HEK293 (cell line): ENCODE results near the gene SLC43A3.

Source experiments
- CTCF ChIA-PET: fragments of 350-600 bp; formaldehyde crosslinking; extraction: SDS; loops from one replicate; lab custom pipeline; 2021; ENCODE audit warnings: antibody characterized with exemption; lab: Yijun Ruan, JAX
- POLR2A ChIA-PET: fragments of 300-600 bp; formaldehyde crosslinking; extraction: SDS; loops from one replicate; lab custom pipeline; 2020; ENCODE audit warnings: antibody characterized with exemption, inconsistent platforms; lab: Yijun Ruan, JAX
- H3K27ac ChIP-seq: fragments of 200-500 bp; sonication (Bioruptor generic); 2 replicates; pipeline ENCODE4 v1.5.1; 2014; ENCODE audit warnings: low read depth, low read length, control low read depth, inconsistent platforms; ENCODE audit errors: extremely low read depth
- H3K36me3 ChIP-seq, 2 experiments: fragments of 200-500 bp in 1 of 2; sonication (Bioruptor generic) in 1 of 2; 1 replicate in 1 of 2; 2 replicates in 1 of 2; pipeline ENCODE4 v1.5.1; 2014 to 2017; ENCODE audit warnings: inconsistent platforms in 2 of 2, low read length in 2 of 2; ENCODE audit not compliant: control insufficient read depth in 2 of 2, insufficient read depth in 1 of 2
- H3K4me1 ChIP-seq: fragments of 200-500 bp; sonication (Bioruptor generic); 2 replicates; pipeline ENCODE4 v1.5.1; 2014; ENCODE audit warnings: mild to moderate bottlenecking, low read length, inconsistent platforms; ENCODE audit not compliant: control insufficient read depth, insufficient read depth
- H3K4me3 ChIP-seq: 2 replicates; pipeline ENCODE4 v1.5.1; 2011; ENCODE audit warnings: low read depth, mild to moderate bottlenecking, control low read depth, low read length, moderate library complexity
- H3K9me3 ChIP-seq: fragments of 200-500 bp; sonication (Bioruptor generic); 2 replicates; pipeline ENCODE4 v1.5.1; 2014; ENCODE audit warnings: low read depth, low read length, inconsistent platforms; ENCODE audit not compliant: control insufficient read depth, insufficient read depth
- CTCF ChIP-seq: fragments of 450-650 bp; formaldehyde crosslinking; IDR thresholded peaks from 2 replicates; pipeline ENCODE4 v1.5.1; 2016; ENCODE audit warnings: missing biosample characterization, missing genetic modification characterization
- KLF16 ChIP-seq: fragments of 450-650 bp; formaldehyde crosslinking; IDR thresholded peaks from 2 replicates; pipeline ENCODE4 v1.5.1; 2017; ENCODE audit warnings: missing biosample characterization, missing genetic modification characterization
- KLF17 ChIP-seq: fragments of 450-650 bp; formaldehyde crosslinking; IDR thresholded peaks from 2 replicates; pipeline ENCODE4 v1.5.1; 2016; ENCODE audit warnings: missing biosample characterization, missing genetic modification characterization
- KLF7 ChIP-seq: fragments of 450-650 bp; formaldehyde crosslinking; IDR thresholded peaks from 2 replicates; pipeline ENCODE4 v1.5.1; 2016; ENCODE audit warnings: missing biosample characterization, missing genetic modification characterization, borderline replicate concordance
- KLF8 ChIP-seq: fragments of 450-650 bp; formaldehyde crosslinking; IDR thresholded peaks from 2 replicates; pipeline ENCODE4 v1.5.1; 2016; ENCODE audit warnings: missing biosample characterization, missing genetic modification characterization
- PRDM10 ChIP-seq: fragments of 450-650 bp; formaldehyde crosslinking; IDR thresholded peaks from 2 replicates; pipeline ENCODE4 v1.5.1; 2016; ENCODE audit warnings: missing biosample characterization, missing genetic modification characterization
- SCRT2 ChIP-seq: fragments of 450-650 bp; formaldehyde crosslinking; IDR thresholded peaks from 2 replicates; pipeline ENCODE4 v1.5.1; 2016; ENCODE audit warnings: missing biosample characterization, missing genetic modification characterization
- ZBTB11 ChIP-seq: fragments of 450-650 bp; formaldehyde crosslinking; conservative IDR thresholded peaks from 2 replicates; pipeline ENCODE4 v1.5.1; 2016; ENCODE audit warnings: low read depth, missing biosample characterization, missing genetic modification characterization
- ZBTB17 ChIP-seq: fragments of 450-650 bp; formaldehyde crosslinking; IDR thresholded peaks from 2 replicates; pipeline ENCODE4 v1.5.1; 2016; ENCODE audit warnings: missing biosample characterization, missing genetic modification characterization
- ZBTB8A ChIP-seq: fragments of 450-650 bp; formaldehyde crosslinking; IDR thresholded peaks from 2 replicates; pipeline ENCODE4 v1.5.1; 2016; ENCODE audit warnings: missing biosample characterization, missing genetic modification characterization
- ZNF140 ChIP-seq: fragments of 450-650 bp; formaldehyde crosslinking; IDR thresholded peaks from 2 replicates; pipeline ENCODE4 v1.5.1; 2016; ENCODE audit warnings: missing biosample characterization, missing genetic modification characterization
- ZNF341 ChIP-seq: fragments of 450-650 bp; formaldehyde crosslinking; IDR thresholded peaks from 2 replicates; pipeline ENCODE4; 2016; ENCODE audit warnings: low read depth, missing biosample characterization, missing genetic modification characterization
- ZNF571 ChIP-seq: fragments of 450-650 bp; formaldehyde crosslinking; IDR thresholded peaks from 2 replicates; pipeline ENCODE4 v1.5.0; 2017; ENCODE audit warnings: missing biosample characterization, missing genetic modification characterization
- ZNF707 ChIP-seq: fragments of 450-650 bp; formaldehyde crosslinking; IDR thresholded peaks from 2 replicates; pipeline ENCODE4 v1.5.1; 2016; ENCODE audit warnings: missing biosample characterization, missing genetic modification characterization
- TF ChIP-seq, protein P1 (sequence below): fragments of 450-650 bp; formaldehyde crosslinking; IDR thresholded peaks from 2 replicates; pipeline ENCODE4 v1.5.1; 2017; ENCODE audit warnings: missing biosample characterization, missing genetic modification characterization

The SLC43A3 gene

DNA sequence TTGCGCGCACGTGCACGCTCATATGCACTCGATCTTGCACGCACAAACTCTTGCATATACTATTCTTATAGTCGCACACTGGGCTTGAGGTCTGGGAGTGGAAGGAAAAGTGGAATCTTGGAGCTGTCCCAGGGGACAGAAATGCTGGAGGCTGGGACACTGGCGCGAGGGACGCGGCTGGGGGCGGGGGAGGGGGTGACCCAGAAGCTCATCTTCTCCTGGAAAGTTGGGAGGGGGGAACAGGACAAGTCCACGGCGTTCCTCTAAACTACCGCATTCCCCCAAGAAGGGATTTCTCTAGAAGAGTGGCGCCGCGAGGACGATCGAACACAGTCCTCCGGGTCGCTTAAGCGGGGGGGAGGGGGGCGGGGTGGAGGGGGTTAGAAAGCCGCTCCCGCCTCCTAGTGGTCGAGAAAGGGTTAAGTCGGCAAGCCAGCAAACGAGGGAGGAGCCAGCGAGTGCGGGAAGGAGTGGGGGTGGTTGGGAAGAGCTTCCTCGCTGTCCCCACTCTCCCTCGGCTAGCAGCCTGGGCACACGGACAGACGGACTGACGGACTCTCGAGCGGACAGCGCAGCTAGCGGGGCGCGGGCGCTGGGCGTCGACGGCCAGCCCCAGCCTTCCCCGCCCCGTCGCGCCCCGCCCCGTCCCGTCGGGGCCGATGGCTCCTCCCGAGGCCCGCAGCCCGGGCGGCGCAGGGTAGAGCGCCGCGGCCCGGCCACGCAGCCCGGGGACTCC lies 33.3 kb upstream of the SLC43A3 start, which contains the start of gene RTN4RL2:
Gene RTN4RL2, plus strand, starts transcription at position 507 of the 736 bp plus-strand sequence. CDS start 338 bp downstream, outside the sequence.
- CTCF ChIA-PET = interaction anchor here (0.5 to 9.3 kb wide), 15 partner anchors 16 to 650 kb away, joined by 3 to 191 read pairs (median 3); partner anchors contain the start of gene TIMM10
- POLR2A ChIA-PET = interaction anchor here (0.5 to 1.8 kb wide), 11 partner anchors 13 to 341 kb away, joined by 3 to 9 read pairs (median 3); partner anchors contain the start of gene TIMM10
- H3K4me3 ChIP-seq = peak within 1 kb of the TSS; percentile 45
- TF ChIP-seq PRDM10 (tag by site-specific recombination) = peak; percentile 95
- TF ChIP-seq KLF7 (tag by site-specific recombination) = no peak
- TF ChIP-seq ZBTB11 (tag by site-specific recombination) = 0 out of 2 replicates have a peak, but pooled peaks have one; percentile 22
- TF ChIP-seq, protein P1, sequence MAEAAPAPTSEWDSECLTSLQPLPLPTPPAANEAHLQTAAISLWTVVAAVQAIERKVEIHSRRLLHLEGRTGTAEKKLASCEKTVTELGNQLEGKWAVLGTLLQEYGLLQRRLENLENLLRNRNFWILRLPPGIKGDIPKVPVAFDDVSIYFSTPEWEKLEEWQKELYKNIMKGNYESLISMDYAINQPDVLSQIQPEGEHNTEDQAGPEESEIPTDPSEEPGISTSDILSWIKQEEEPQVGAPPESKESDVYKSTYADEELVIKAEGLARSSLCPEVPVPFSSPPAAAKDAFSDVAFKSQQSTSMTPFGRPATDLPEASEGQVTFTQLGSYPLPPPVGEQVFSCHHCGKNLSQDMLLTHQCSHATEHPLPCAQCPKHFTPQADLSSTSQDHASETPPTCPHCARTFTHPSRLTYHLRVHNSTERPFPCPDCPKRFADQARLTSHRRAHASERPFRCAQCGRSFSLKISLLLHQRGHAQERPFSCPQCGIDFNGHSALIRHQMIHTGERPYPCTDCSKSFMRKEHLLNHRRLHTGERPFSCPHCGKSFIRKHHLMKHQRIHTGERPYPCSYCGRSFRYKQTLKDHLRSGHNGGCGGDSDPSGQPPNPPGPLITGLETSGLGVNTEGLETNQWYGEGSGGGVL = peak; percentile 35; the same call in 1 of the 2 replicates
- TF ChIP-seq ZBTB17 (tag by site-specific recombination) = peak; percentile 34; the same call in 1 of the 2 replicates
- no peak for TF ChIP-seq ZNF707 (tag by site-specific recombination)
- peak; percentile 11; the same call in 1 of the 2 replicates for TF ChIP-seq CTCF
- TF ChIP-seq KLF17 (tag by site-specific recombination) = 0 out of 2 replicates have a peak, but pooled peaks have one; percentile 32
- TF ChIP-seq ZNF571 (tag by site-specific recombination) = no peak
- TF ChIP-seq ZNF341 (tag by site-specific recombination) = peak; percentile 91
- TF ChIP-seq SCRT2 (tag by site-specific recombination) = no peak
- 0 out of 2 replicates have a peak, but pooled peaks have one; percentile 31 for TF ChIP-seq KLF16
- TF ChIP-seq ZNF140 (tag by site-specific recombination) = no peak
- peak; percentile 31 for TF ChIP-seq KLF8 (tag by site-specific recombination)
- peak; percentile 10; the same call in 1 of the 2 replicates for TF ChIP-seq ZBTB8A (tag by site-specific recombination)
- H3K36me3 ChIP-seq = peaks cover 0 to 5% of the 10 kb centered on the region in 2 experiments; a peak in 1 of 3 replicates
- no peaks in the 10 kb centered on the region for H3K4me1 ChIP-seq
- no peak within 1 kb of the TSS; the same call in 1 of the 2 replicates for H3K27ac ChIP-seq
- H3K9me3 ChIP-seq = no peaks in the 10 kb centered on the region
